H9 (cell line): ENCODE measurements around the gene FHIT. TPM values are rescaled to one million over a fixed set of nuclear protein-coding genes. Genes with fewer than 3 reads are reported as not detected.
A peak's percentile ranks its signal among the peaks of the same experiment; 100 is the strongest.

Experiments used
- DNase-seq: peaks from one replicate; pipeline ENCODE4 v3.0.0-alpha.2; 2017
- H2AFZ ChIP-seq: one replicate; pipeline ENCODE4 v1.6.1; 2013; ENCODE audit warnings: mild to moderate bottlenecking, low read length, control low read depth, moderate library complexity
- H2AK5ac ChIP-seq: 2 replicates; pipeline ENCODE4 v1.6.1; 2013; ENCODE audit warnings: low read length, control low read depth, mixed read lengths; ENCODE audit not compliant: insufficient read length
- H2BK120ac ChIP-seq: one replicate; pipeline ENCODE4 v1.6.1; 2013; ENCODE audit warnings: low read depth, mild to moderate bottlenecking, low read length, control low read depth, inconsistent platforms; ENCODE audit not compliant: poor library complexity, severe bottlenecking
- H2BK12ac ChIP-seq: 2 replicates; pipeline ENCODE4 v1.6.1; 2013; ENCODE audit warnings: low read length, control low read depth, mixed read lengths, low read depth; ENCODE audit not compliant: insufficient read length
- H2BK15ac ChIP-seq: 2 replicates; pipeline ENCODE4 v1.6.1; 2013; ENCODE audit warnings: low read depth, low read length, control low read depth
- H2BK20ac ChIP-seq: one replicate; pipeline ENCODE4 v1.6.1; 2013; ENCODE audit warnings: low read depth, mild to moderate bottlenecking, low read length, control low read depth, inconsistent platforms; ENCODE audit not compliant: poor library complexity, severe bottlenecking
- H2BK5ac ChIP-seq: 2 replicates; pipeline ENCODE4 v1.6.1; 2013; ENCODE audit warnings: low read length, control low read depth, mixed read lengths; ENCODE audit not compliant: insufficient read length
- H3K14ac ChIP-seq: 2 replicates; pipeline ENCODE4 v1.6.1; 2013; ENCODE audit warnings: low read length, control low read depth; ENCODE audit not compliant: insufficient read depth
- H3K18ac ChIP-seq: 2 replicates; pipeline ENCODE4 v1.6.1; 2013; ENCODE audit warnings: low read depth, mild to moderate bottlenecking, mixed read lengths, low read length, control low read depth; ENCODE audit not compliant: insufficient read length
- H3K23ac ChIP-seq: 2 replicates; pipeline ENCODE4 v1.6.1; 2013; ENCODE audit warnings: low read length, control low read depth, mixed read lengths, low read depth; ENCODE audit not compliant: insufficient read length
- H3K23me2 ChIP-seq: 2 replicates; pipeline ENCODE4 v1.6.1; 2013; ENCODE audit warnings: low read depth, mild to moderate bottlenecking, mixed read lengths, low read length, control low read depth; ENCODE audit not compliant: insufficient read length, poor library complexity, severe bottlenecking
- H3K27ac ChIP-seq: 2 replicates; pipeline ENCODE4 v1.5.1; 2013; ENCODE audit warnings: low read length, control low read depth, mixed read lengths, low read depth; ENCODE audit not compliant: insufficient read length
- H3K27me3 ChIP-seq: 2 replicates; pipeline ENCODE4 v1.6.1; 2013; ENCODE audit warnings: low read length, control low read depth, inconsistent platforms; ENCODE audit not compliant: insufficient read depth
- H3K4ac ChIP-seq: 2 replicates; pipeline ENCODE4 v1.6.1; 2013; ENCODE audit warnings: low read depth, mild to moderate bottlenecking, control low read depth, inconsistent platforms, low read length, moderate library complexity
- H3K4me1 ChIP-seq: 2 replicates; pipeline ENCODE4 v1.6.1; 2013; ENCODE audit warnings: low read length, control low read depth, inconsistent platforms; ENCODE audit not compliant: insufficient read depth
- H3K4me2 ChIP-seq: 2 replicates; pipeline ENCODE4 v1.6.1; 2013; ENCODE audit warnings: low read length, control low read depth, mixed read lengths; ENCODE audit not compliant: insufficient read length, insufficient read depth
- H3K56ac ChIP-seq: 2 replicates; pipeline ENCODE4 v1.6.1; 2013; ENCODE audit warnings: low read depth, mild to moderate bottlenecking, mixed read lengths, low read length, control low read depth; ENCODE audit not compliant: insufficient read length
- H3K79me1 ChIP-seq: 2 replicates; pipeline ENCODE4 v1.6.1; 2013; ENCODE audit warnings: low read depth, mild to moderate bottlenecking, moderate library complexity, low read length, control low read depth, inconsistent platforms; ENCODE audit not compliant: insufficient read depth, poor library complexity, severe bottlenecking
- H3K79me2 ChIP-seq: 2 replicates; pipeline ENCODE4 v1.6.1; 2013; ENCODE audit warnings: low read length, control low read depth, inconsistent platforms; ENCODE audit not compliant: insufficient read depth
- H3K9ac ChIP-seq: 2 replicates; pipeline ENCODE4 v1.6.1; 2013; ENCODE audit warnings: low read length, control low read depth, mixed read lengths; ENCODE audit not compliant: insufficient read length; ENCODE audit errors: extremely low read depth
- H3K9me3 ChIP-seq: one replicate; pipeline ENCODE4 v1.6.1; 2013; ENCODE audit warnings: low read depth, low read length, inconsistent platforms; ENCODE audit not compliant: control insufficient read depth
- H3T11ph ChIP-seq: one replicate; pipeline ENCODE4 v1.6.1; 2013; ENCODE audit warnings: mild to moderate bottlenecking, low read length, control low read depth, inconsistent platforms
- H4K20me1 ChIP-seq: one replicate; pipeline ENCODE4 v1.6.1; 2013; ENCODE audit not compliant: control insufficient read depth, insufficient read length, insufficient read depth
- H4K5ac ChIP-seq: 2 replicates; pipeline ENCODE4 v1.6.1; 2013; ENCODE audit warnings: low read depth, mild to moderate bottlenecking, mixed read lengths, low read length, control low read depth; ENCODE audit not compliant: insufficient read length
- H4K8ac ChIP-seq: replicated peaks from 2 replicates; pipeline ENCODE4 v1.6.1; 2013; ENCODE audit warnings: low read length, control low read depth, mixed read lengths, low read depth; ENCODE audit not compliant: insufficient read length
- H4K91ac ChIP-seq: 2 replicates; pipeline ENCODE4 v1.6.1; 2013; ENCODE audit warnings: low read depth, mild to moderate bottlenecking, moderate library complexity, mixed read lengths, low read length, control low read depth; ENCODE audit not compliant: insufficient read length
- H3K27ac Mint-ChIP-seq, 3 experiments: 2 replicates in 2 of 3; 3 replicates in 1 of 3; pipeline ENCODE4 v1.8.0; 2020 to 2021; ENCODE audit warnings: mixed read lengths in 3 of 3, mild to moderate bottlenecking in 1 of 3, moderate library complexity in 1 of 3
- H3K27me3 Mint-ChIP-seq: 2 replicates; pipeline ENCODE4 v1.8.0; 2021; ENCODE audit warnings: low read depth, mild to moderate bottlenecking, moderate library complexity, mixed read lengths
- H3K36me3 Mint-ChIP-seq, 3 experiments: 2 replicates in 2 of 3; 3 replicates in 1 of 3; pipeline ENCODE4 v1.8.0; 2020 to 2021; ENCODE audit warnings: low read depth in 3 of 3, mixed read lengths in 3 of 3; ENCODE audit not compliant: insufficient read depth in 1 of 3
- H3K4me1 Mint-ChIP-seq, 2 experiments: 2 replicates each; pipeline ENCODE4 v1.8.0; 2020; ENCODE audit warnings: mixed read lengths in 2 of 2
- H3K4me3 Mint-ChIP-seq, 2 experiments: 2 replicates in 1 of 2; 3 replicates in 1 of 2; pipeline ENCODE4 v1.8.0; 2020 to 2021; ENCODE audit warnings: mild to moderate bottlenecking in 2 of 2, mixed read lengths in 2 of 2, moderate library complexity in 1 of 2
- H3K9me3 Mint-ChIP-seq, 2 experiments: 2 replicates in 1 of 2; 3 replicates in 1 of 2; pipeline ENCODE4 v1.8.0; 2020; ENCODE audit warnings: mild to moderate bottlenecking in 2 of 2, mixed read lengths in 2 of 2, moderate library complexity in 1 of 2
- WGBS: extraction: QIAGEN DNeasy Blood & Tissue Kit; methylation state at CpG from one replicate; pipeline ENCODE4 v1.1.7; 2013; ENCODE audit warnings: missing lambda C conversion rate, low lambda C conversion rate, mixed read lengths; ENCODE audit not compliant: insufficient read length; ENCODE audit errors: extremely low coverage; 5-methylcytosine and 5-hydroxymethylcytosine counted together
- total RNA-seq: library from RNA; stranded (reverse); gene quantifications from 2 replicates; pipeline ENCODE4 v1.2.1, GENCODE V29; 2021
- TF ChIP-seq, protein P1 (sequence below): fragments of 200-600 bp; sonication (generic); conservative IDR thresholded peaks from 3 replicates; pipeline ENCODE4 v1.8.0; 2021; ENCODE audit warnings: antibody characterized with exemption, mild to moderate bottlenecking

Gene FHIT
- total RNA-seq, 1 experiment from 2014 or later = 3.0 TPM

DNA sequence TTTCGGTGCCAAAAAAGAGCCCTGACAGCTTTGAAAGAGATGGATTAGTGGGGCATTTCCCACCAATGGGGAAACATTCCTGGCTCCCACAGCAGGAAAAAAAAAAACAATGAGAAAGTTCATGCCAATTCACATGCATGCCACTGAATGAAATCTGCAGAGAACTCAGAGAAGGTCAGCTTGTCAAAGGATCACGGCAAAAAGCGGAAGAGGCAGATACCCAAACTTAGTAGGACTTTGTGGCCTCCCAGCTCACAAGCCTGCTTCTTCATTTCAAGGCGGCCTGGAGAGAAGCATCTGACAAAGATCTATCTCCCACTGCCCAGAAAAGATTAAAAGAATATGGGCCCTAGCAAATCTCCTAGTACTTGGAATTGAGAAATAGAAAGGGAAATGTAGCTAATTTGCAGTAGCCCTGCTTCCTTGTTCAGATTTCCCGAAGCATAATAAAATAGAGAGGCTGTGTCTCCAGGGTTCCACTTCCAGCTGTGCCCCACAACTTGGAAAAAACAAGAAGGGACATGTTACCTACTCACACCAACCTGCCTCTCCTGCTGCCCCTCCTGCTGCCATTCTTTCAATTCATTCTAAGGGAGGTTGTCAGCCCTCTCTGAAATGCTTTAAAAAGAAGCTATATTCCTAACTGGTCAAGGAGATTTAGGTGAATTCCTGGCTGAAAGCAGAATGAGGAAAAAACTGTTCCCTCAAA is 170.4 kb downstream of the FHIT start:
- WGBS = no CpG with 5 or more reads among the region's 5 CpGs
- H2AFZ ChIP-seq = no peak overlapping the region
- H3K4ac ChIP-seq = no peak overlapping the region
- H3K23ac ChIP-seq = no peak overlapping the region
- TF ChIP-seq, protein P1, sequence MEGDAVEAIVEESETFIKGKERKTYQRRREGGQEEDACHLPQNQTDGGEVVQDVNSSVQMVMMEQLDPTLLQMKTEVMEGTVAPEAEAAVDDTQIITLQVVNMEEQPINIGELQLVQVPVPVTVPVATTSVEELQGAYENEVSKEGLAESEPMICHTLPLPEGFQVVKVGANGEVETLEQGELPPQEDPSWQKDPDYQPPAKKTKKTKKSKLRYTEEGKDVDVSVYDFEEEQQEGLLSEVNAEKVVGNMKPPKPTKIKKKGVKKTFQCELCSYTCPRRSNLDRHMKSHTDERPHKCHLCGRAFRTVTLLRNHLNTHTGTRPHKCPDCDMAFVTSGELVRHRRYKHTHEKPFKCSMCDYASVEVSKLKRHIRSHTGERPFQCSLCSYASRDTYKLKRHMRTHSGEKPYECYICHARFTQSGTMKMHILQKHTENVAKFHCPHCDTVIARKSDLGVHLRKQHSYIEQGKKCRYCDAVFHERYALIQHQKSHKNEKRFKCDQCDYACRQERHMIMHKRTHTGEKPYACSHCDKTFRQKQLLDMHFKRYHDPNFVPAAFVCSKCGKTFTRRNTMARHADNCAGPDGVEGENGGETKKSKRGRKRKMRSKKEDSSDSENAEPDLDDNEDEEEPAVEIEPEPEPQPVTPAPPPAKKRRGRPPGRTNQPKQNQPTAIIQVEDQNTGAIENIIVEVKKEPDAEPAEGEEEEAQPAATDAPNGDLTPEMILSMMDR = no peak
- Mint-ChIP-seq H3K27me3 (no peaks in the 10 kb centered on the region), H3K9me3 (no peaks in the 10 kb centered on the region; a peak in 1 of 5 replicates), H3K4me3 (no peak overlapping the region), H3K4me1 (peaks cover 28 to 34% of the 10 kb centered on the region in 2 experiments), H3K36me3 (no peaks in the 10 kb centered on the region), H3K27ac (peak overlapping the region in 2 of 3 experiments; percentile 80 to 83; a peak in 4 of 7 replicates)
- no peak overlapping the region for H3K14ac ChIP-seq
- H2BK12ac ChIP-seq = no peak overlapping the region
- no peaks in the 10 kb centered on the region for H3K79me1 ChIP-seq
- H3K27ac ChIP-seq = no peak overlapping the region
- no peaks in the 10 kb centered on the region for H3K79me2 ChIP-seq
- no peaks in the 10 kb centered on the region for H3K23me2 ChIP-seq
- no peak overlapping the region for H2BK15ac ChIP-seq
- H2BK5ac ChIP-seq = no peak overlapping the region
- no peak overlapping the region for H2BK20ac ChIP-seq
- no peaks in the 10 kb centered on the region for H3K27me3 ChIP-seq
- no peak overlapping the region for H2BK120ac ChIP-seq
- no peak overlapping the region for H3K4me2 ChIP-seq
- H4K20me1 ChIP-seq = no peaks in the 10 kb centered on the region
- H4K91ac ChIP-seq = no peak overlapping the region
- no peak overlapping the region for H3K56ac ChIP-seq
- no peak overlapping the region for H3T11ph ChIP-seq
- DNase-seq = no peak
- H3K9ac ChIP-seq = no peak overlapping the region
- no peak overlapping the region for H3K18ac ChIP-seq
- no peaks in the 10 kb centered on the region for H3K9me3 ChIP-seq
- H4K8ac ChIP-seq = no peak overlapping the region
- H3K4me1 ChIP-seq = peaks cover 3% of the 10 kb centered on the region; the same call in 1 of the 2 replicates
- no peak overlapping the region for H4K5ac ChIP-seq
- H2AK5ac ChIP-seq = no peak overlapping the region
